Erythroblast (primary cell): ENCODE results near the gene RTN4R.
"Not testable (repeated sequence)": the region's sequence is repeated elsewhere in the genome, so short reads cannot be mapped to it uniquely, and the experiment has no call there.

Experiments used
- GATA1 ChIP-seq: IDR thresholded peaks from 2 replicates; pipeline ENCODE4 v1.6.1; 2011; ENCODE audit warnings: low read depth, mild to moderate bottlenecking, control low read depth, low read length, moderate library complexity
- POLR2A ChIP-seq: IDR thresholded peaks from 2 replicates; pipeline ENCODE4 v1.6.1; 2011; ENCODE audit warnings: mild to moderate bottlenecking, low read length

- not testable (repeated sequence) for TF ChIP-seq POLR2A, GATA1
These were observed 37.2 kb upstream of the RTN4R start for GRCh38 chr22:20305230-20305893.
